Large intestine (tissue), 3 donors: ENCODE results near the gene BRSK2. TPM values are rescaled to one million over a fixed set of nuclear protein-coding genes. Genes with fewer than 3 reads are reported as not detected.
A peak's percentile ranks its signal among the peaks of the same experiment; 100 is the strongest.

Source experiments
- DNase-seq, 2 donors: peaks; one replicate each; pipeline versions ENCODE4 v3.0.0 to v3.0.0-alpha.2; 2013
- H3K27ac ChIP-seq: one replicate; pipeline ENCODE4 v1.5.1; 2013; ENCODE audit warnings: low read length
- H3K27me3 ChIP-seq: 2 replicates; pipeline ENCODE4 v1.6.1; 2013; ENCODE audit warnings: low read length; ENCODE audit not compliant: control insufficient read depth, insufficient read depth
- H3K36me3 ChIP-seq: 2 replicates; pipeline ENCODE4 v1.6.1; 2013; ENCODE audit warnings: low read length; ENCODE audit not compliant: control insufficient read depth, insufficient read depth
- H3K4me1 ChIP-seq: one replicate; pipeline ENCODE4 v1.6.1; 2013; ENCODE audit warnings: low read length; ENCODE audit not compliant: control insufficient read depth, insufficient read depth
- H3K4me3 ChIP-seq: one replicate; pipeline ENCODE4 v1.5.1; 2013; ENCODE audit warnings: low read length
- H3K9me3 ChIP-seq: one replicate; pipeline ENCODE4 v1.6.1; 2013; ENCODE audit warnings: mild to moderate bottlenecking, low read depth, low read length, moderate library complexity; ENCODE audit not compliant: control insufficient read depth
- WGBS: methylation state at CpG from one replicate; pipeline ENCODE4 v1.1.5; 2013; ENCODE audit warnings: low lambda C conversion rate; ENCODE audit not compliant: insufficient coverage; 5-methylcytosine and 5-hydroxymethylcytosine counted together
- polyA plus RNA-seq: library from polyadenylated mRNA; unstranded; fragments of 120-200 nt; gene quantifications from one replicate; pipeline ENCODE4 v1.2.1, GENCODE V29; 2013

BRSK2 gene
- polyA plus RNA-seq, 1 donor, result 14.7 TPM

DNA sequence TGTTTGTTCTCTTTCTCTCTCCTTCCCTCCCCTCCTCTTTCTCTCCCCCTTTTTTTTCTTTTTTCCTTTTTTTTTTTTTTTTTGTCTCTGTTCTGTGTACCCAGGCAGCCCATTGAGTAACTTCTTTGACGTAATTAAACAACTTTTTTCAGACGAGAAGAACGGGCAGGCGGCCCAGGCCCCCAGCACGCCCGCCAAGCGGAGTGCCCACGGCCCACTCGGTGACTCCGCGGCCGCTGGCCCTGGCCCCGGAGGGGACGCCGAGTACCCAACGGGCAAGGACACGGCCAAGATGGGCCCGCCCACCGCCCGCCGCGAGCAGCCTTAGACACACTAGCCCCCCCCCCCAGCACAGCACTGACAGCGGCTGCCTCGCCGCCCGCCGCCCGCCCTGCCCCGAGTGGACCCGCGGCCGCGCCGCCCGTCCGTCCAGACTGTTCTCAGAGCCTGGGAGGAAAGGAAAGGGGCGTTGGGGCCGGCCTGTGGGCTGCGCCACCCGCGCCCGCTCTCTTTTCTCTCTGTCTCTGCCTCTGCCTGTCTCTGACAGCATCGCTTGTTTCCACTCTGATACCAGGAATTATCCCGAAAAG, 70.8 kb downstream of the BRSK2 start:
- no peak for DNase-seq
- Histone ChIP-seq H3K27ac (no peak overlapping the region), H3K27me3 (no peaks in the 10 kb centered on the region), H3K4me3 (peak overlapping the region; percentile 6), H3K4me1 (peaks cover 14% of the 10 kb centered on the region), H3K9me3 (peaks cover 21% of the 10 kb centered on the region), H3K36me3 (peaks cover 5% of the 10 kb centered on the region)
- WGBS, result no CpG with 5 or more reads among the region's 44 CpGs

DNA sequence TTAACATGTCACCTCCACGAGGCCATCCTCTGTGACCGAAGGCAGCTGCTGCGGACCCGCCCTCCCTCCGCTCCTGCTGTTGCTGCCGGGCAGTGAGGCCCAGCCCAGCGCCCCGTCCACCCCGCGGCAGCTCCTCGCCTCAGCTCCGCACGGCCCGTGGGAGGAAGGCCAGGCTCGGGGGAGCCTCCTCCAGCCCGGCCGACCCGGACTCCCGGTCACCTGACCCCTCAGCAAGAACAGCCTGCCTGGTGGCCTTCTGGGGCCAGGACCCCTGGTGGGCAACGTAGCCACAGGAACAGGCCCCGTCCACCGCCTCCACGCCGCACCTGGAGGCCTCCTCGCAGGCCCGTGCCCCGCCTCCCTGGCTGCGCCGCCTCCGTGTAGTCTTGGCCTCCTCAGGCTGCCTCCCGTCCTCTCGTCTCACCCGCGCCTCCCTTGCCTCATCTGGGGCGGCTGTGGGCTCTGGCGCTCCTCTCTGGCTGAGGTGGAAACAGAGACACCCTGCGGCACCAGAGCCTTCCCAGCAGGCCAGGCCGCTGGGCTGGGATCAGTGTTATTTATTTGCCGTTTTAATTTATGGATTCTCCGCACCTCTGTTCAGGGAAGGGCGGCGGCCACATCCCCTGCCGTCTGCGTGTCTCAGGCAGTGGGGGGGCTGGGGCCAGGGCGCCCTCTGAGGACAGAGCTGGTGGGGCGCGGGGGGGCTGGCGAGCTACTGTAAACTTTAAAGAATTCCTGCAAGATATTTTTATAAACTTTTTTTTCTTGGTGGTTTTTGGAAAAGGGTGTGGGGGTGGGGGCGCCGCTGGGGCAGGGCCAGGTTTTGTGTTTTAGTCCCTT, 71.5 kb downstream of the BRSK2 start:
- WGBS, result no CpG with 5 or more reads among the region's 50 CpGs
- peak in 1 of 2 donors; percentile 15 for DNase-seq
- Histone ChIP-seq H3K4me1 (peaks cover 8% of the 10 kb centered on the region), H3K9me3 (peaks cover 22% of the 10 kb centered on the region), H3K27ac (peak overlapping the region; percentile 29), H3K36me3 (peaks cover 8% of the 10 kb centered on the region), H3K27me3 (no peaks in the 10 kb centered on the region), H3K4me3 (peak overlapping the region; percentile 6)

DNA sequence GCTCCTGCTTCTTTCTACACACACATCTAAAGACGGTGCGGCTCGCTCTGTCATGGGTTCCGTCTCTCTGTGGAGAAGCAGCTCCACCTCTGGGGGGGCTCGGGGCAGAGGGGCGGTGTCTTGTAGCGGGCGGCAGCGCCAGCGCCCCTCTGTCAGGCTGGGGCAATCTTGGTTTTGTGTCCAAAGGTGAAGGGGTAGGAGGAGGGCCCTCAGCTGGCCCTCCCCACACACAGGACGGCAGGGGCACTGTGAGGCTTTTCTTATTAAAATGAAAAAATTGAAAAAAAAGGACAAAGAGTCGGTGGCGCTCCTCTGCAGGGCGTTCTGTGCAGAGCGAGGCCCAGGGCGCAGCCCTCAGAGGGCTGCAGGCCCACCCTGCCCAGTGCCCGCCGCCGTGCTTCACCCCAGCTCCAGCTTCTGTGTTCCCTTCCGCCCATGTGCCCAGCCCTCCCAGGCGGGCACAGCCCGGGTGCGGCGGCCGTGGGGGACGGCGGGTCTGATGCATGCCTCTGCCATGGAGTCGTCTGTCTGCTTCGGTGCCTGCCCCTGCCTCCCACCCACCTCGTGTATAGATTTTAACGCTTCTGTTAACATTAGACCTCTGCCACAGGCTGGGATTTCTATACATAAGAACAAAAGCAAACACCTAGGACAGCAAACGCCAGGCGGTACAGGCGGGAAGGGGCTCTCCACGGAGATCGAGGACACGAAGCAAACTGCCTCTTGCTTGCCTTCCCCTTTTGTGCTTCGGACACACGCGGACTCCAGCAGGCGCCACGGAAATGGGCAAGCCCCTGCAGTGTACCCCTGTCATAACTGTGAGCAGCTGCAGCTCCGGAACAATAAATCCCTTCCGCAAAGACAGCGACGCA, 72.3 kb downstream of the BRSK2 start:
- peaks cover 8% of the 10 kb centered on the region for H3K36me3 ChIP-seq
- H3K27me3 ChIP-seq, result no peaks in the 10 kb centered on the region
- no peak overlapping the region for H3K27ac ChIP-seq
- H3K9me3 ChIP-seq, result peaks cover 22% of the 10 kb centered on the region
- no peak for DNase-seq
- no peak overlapping the region for H3K4me3 ChIP-seq
- H3K4me1 ChIP-seq, result peaks cover 5% of the 10 kb centered on the region
- no CpG with 5 or more reads among the region's 46 CpGs for WGBS

DNA sequence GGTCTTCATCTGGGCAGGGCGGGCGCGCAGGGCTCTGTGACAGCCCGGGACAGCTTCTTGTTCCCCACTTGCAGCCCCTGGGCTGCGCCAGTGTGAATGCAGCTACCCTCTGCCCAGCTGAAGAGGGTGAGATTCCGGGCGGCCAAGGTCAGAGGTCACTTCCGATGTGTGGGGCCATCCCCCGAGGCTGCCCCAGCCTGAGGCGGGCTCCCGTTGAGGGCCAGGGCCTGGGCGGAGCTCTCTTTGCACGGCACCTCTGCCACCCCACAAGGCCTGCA, 72.9 kb downstream of the BRSK2 start:
- no peak for DNase-seq
- Histone ChIP-seq H3K4me3 (no peak overlapping the region), H3K36me3 (peaks cover 8% of the 10 kb centered on the region), H3K4me1 (peaks cover 5% of the 10 kb centered on the region), H3K9me3 (peaks cover 22% of the 10 kb centered on the region), H3K27me3 (no peaks in the 10 kb centered on the region), H3K27ac (no peak overlapping the region)
- no CpG with 5 or more reads among the region's 13 CpGs for WGBS

DNA sequence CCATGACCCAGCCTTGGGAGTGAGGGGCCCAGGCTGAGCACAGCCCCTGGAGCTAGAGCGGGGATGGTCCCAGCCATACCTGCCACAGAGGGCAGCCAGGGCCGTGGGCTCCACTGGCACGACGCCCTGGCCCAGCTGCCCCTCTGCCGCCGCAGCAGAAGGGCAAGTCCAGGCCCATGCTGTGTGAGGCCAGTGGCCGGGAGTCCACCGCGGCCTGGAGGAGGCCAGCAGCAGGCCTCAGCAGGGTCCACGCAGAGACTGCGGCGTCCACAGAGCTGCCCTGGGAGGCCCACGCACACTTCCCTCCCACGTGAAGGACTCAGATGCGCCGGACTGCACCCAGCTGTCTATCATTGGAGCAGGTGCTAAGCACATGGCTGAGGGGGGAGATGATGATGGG, 73.3 kb downstream of the BRSK2 start:
- Histone ChIP-seq H3K27ac (no peak overlapping the region), H3K9me3 (peaks cover 24% of the 10 kb centered on the region), H3K27me3 (no peaks in the 10 kb centered on the region), H3K4me3 (no peak overlapping the region), H3K4me1 (peaks cover 5% of the 10 kb centered on the region), H3K36me3 (peaks cover 8% of the 10 kb centered on the region)
- no peak for DNase-seq
- WGBS, result no CpG with 5 or more reads among the region's 16 CpGs

DNA sequence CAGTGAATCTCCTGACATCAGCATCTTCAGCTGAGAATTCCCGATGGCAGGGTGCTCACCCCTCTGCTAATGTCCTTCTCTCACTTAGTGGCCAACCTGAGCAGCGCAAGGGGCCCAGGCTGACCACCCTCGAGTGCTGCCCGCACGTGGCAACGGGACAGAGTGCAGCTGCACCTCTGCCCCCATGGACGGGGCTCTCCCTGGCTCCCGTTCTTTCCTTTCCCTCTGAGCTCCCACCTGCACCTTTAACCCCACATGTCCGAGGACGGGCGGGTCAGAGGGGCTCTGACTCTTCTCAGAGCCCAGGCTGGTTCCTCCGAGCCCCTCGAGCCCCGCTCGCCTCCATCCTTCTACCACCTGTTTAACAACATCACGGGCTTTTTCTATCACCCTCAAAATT, 77.0 kb downstream of the BRSK2 start:
- no peaks in the 10 kb centered on the region for H3K27me3 ChIP-seq
- 89% methylated on average over 3 of the region's 16 CpGs for WGBS
- H3K27ac ChIP-seq, result no peak overlapping the region
- no peak overlapping the region for H3K4me3 ChIP-seq
- no peaks in the 10 kb centered on the region for H3K4me1 ChIP-seq
- no peak for DNase-seq
- peaks cover 24% of the 10 kb centered on the region for H3K9me3 ChIP-seq
- H3K36me3 ChIP-seq, result peaks cover 27% of the 10 kb centered on the region

DNA sequence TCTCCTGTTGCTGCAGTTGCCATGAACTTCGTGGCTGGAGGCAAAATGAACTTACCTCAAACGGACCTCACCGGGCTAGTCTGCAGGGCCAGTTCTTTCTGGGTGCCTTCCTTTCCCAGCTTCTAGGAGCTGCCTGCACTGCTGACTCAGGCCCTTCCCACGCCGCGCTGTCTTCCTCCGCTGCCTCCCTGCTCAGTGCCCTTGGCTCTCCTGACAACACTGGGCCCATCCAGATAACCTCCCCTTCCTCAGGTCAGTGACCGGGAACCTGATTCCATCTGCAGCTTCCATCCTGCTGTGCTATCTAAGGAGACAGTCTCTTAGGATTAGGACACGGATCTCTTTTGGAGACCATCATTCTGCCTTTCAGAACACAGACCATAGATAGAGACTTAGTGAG, 77.5 kb downstream of the BRSK2 start:
- WGBS, result 80% methylated on average over 3 of the region's 9 CpGs
- H3K27ac ChIP-seq, result no peak overlapping the region
- peaks cover 27% of the 10 kb centered on the region for H3K36me3 ChIP-seq
- no peak overlapping the region for H3K4me3 ChIP-seq
- peaks cover 24% of the 10 kb centered on the region for H3K9me3 ChIP-seq
- DNase-seq, result no peak
- no peaks in the 10 kb centered on the region for H3K27me3 ChIP-seq
- H3K4me1 ChIP-seq, result no peaks in the 10 kb centered on the region

DNA sequence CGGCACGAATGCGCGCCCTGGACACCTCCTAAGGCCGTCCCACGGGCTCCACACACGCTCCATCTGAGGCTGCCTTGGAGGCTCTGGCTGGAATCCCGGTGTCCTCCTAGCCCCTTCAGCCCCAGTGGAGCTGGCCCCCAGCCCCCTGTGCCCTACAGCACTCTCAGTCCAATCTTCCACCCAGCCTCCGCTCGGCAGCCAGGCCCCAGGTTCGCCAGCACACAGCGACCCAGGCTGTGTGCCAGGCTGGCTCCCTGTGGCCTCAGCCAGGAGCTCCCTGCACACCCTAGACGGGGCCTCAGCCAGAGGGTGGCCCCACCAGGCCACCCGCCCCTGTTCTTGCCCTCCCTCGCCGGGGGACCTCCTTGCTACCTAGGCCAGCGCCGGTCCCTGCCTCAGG, 78.3 kb downstream of the BRSK2 start:
- H3K4me1 ChIP-seq, result no peaks in the 10 kb centered on the region
- no peak overlapping the region for H3K4me3 ChIP-seq
- no peak for DNase-seq
- peaks cover 35% of the 10 kb centered on the region for H3K36me3 ChIP-seq
- no peak overlapping the region for H3K27ac ChIP-seq
- H3K27me3 ChIP-seq, result no peaks in the 10 kb centered on the region
- peaks cover 21% of the 10 kb centered on the region for H3K9me3 ChIP-seq
- WGBS, result no CpG with 5 or more reads among the region's 18 CpGs

DNA sequence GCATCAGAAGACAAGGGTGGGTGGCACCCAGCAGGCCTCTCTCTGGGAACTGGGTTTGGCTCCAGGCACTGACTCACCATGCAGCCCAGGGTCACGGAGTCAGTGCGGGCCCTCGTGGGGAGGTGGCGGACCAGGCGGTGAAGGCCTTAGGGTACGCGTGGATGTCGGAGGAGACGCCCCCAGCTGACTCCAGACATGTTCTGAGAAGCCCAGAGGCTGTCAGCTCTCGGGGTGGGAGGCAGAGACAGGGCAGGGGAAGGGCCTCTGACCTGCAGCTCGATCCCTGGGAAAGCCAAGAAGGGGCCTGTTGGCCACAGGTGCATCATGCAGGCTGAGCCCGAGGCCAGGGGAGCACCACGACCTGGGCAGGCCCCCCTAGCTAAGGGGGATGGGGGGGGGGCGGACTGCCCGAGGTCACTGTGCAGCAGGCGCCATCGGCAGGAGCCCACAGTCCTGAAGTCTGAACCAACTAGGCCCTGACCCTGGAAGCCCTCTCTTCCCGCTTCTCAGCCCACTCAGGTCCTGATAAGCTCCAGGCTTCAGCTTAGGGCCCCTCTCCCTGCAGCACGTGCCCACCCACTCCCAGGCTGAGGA, 78.8 kb downstream of the BRSK2 start:
- WGBS, result no CpG with 5 or more reads among the region's 19 CpGs
- no peak for DNase-seq
- H3K36me3 ChIP-seq, result peaks cover 40% of the 10 kb centered on the region
- no peaks in the 10 kb centered on the region for H3K4me1 ChIP-seq
- H3K27ac ChIP-seq, result no peak overlapping the region
- peaks cover 17% of the 10 kb centered on the region for H3K9me3 ChIP-seq
- H3K27me3 ChIP-seq, result no peaks in the 10 kb centered on the region
- no peak overlapping the region for H3K4me3 ChIP-seq

DNA sequence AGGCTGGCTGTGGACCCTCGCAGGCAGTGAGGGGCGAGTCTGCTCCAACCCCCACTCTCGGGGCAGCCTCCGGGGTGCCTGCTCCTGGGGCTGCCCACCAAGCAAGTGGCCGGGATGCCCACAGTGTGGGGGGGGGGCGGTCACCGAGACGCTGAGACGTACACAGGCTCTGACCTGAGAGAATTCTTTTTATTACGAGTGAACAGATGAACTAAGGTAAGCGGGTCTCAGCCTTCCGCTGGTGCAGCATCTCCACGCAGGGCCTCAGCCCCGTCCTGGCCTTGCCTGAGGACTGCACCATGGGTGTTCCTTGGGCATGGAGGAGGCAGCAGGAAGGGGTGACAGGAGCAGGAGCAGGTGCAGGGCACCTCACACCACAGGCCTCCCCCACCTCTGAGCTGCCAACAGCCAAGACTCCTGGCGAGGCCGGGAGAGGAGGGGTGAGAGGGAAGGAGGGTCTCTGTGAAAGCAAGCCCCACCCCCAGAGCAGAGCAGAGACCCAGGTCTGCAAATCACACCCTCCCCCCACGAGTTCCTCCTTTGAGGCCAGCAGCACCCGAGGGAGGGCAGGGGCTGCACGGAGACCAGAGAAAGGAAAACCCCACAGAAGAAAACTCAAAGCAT, 79.7 kb downstream of the BRSK2 start:
- Histone ChIP-seq H3K27ac (no peak overlapping the region), H3K27me3 (no peaks in the 10 kb centered on the region), H3K4me3 (no peak overlapping the region), H3K9me3 (peaks cover 14% of the 10 kb centered on the region), H3K4me1 (no peaks in the 10 kb centered on the region), H3K36me3 (peaks cover 43% of the 10 kb centered on the region)
- no CpG with 5 or more reads among the region's 19 CpGs for WGBS
- DNase-seq, result no peak
